ENCODE measurements around the gene DSTN. TPM values are rescaled to one million over a fixed set of nuclear protein-coding genes. Genes with fewer than 3 reads are reported as not detected.

Gene DSTN
- total RNA-seq, 4 donors from 2014 or later, result 242 to 616 (median 360) TPM

DNA sequence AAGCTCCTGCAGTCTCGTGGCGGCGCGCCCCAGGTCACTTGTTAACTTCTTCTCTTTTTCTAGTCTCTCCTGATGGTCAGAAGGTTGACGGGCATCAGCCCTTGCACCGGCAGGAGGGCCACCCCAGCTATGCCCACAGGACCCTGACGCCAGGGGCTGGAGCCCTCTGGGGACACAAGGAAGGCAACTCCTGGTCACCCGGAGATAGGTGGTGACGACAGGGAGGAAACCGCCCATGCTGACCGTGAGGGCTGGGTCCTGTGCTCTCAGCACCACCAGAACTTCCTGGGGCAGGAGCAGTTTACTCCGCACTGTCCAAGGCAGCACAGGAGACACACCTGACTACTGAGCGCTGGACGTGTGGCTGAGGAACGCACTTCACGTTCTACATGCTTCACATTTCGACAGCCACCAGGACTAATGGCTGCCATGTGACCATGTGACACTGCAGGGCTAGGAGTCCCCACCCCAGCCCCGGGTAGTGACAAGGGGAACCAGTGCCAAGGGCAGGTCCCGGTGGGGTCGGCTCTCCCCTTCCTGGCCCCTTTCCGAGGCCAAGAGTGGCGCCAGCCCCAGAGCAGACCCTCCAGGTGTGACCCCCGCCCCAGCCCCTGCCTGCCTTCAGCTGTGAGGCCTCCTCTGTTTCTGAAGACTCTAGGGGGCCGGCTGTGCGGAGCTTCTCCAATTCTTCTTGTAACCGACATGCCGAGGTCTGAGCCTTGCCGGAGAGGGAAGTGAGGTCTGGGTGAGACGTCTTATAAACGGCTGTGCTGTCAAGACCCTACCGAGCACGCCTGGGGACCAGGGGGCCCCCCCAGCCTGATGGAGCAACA, 45.2 kb downstream of the DSTN start:
- H3K27ac ChIP-seq, result peak overlapping the region in 3 of 4 donors; percentile 52 to 83 (median 79)
- TF ChIP-seq, protein P1, sequence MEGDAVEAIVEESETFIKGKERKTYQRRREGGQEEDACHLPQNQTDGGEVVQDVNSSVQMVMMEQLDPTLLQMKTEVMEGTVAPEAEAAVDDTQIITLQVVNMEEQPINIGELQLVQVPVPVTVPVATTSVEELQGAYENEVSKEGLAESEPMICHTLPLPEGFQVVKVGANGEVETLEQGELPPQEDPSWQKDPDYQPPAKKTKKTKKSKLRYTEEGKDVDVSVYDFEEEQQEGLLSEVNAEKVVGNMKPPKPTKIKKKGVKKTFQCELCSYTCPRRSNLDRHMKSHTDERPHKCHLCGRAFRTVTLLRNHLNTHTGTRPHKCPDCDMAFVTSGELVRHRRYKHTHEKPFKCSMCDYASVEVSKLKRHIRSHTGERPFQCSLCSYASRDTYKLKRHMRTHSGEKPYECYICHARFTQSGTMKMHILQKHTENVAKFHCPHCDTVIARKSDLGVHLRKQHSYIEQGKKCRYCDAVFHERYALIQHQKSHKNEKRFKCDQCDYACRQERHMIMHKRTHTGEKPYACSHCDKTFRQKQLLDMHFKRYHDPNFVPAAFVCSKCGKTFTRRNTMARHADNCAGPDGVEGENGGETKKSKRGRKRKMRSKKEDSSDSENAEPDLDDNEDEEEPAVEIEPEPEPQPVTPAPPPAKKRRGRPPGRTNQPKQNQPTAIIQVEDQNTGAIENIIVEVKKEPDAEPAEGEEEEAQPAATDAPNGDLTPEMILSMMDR (IDR thresholded peaks at IDR 0.05), result no peak
- no peak for TF ChIP-seq POLR2A (IDR thresholded peaks at IDR 0.05)
- 44 to 57% methylated on average over 5 to 9 of the region's 32 CpGs for WGBS, 2 donors
- peaks cover 13 to 54% (median 29%) of the 10 kb centered on the region in 3 donors for H3K36me3 ChIP-seq
- H3K4me3 ChIP-seq, result no peak overlapping the region
- no peaks in the 10 kb centered on the region for H3K9me3 ChIP-seq
- H3K27me3 ChIP-seq, result no peaks in the 10 kb centered on the region
- H3K4me1 ChIP-seq, result peaks cover 36 to 70% (median 45%) of the 10 kb centered on the region in 3 donors
- intact Hi-C loops (cut with DNase I), result loop anchor here (5.0 to 10.0 kb wide), 2 partner anchors 78 to 110 kb away; no protein-coding TSS in a partner anchor
- DNase-seq, result no peak

DNA sequence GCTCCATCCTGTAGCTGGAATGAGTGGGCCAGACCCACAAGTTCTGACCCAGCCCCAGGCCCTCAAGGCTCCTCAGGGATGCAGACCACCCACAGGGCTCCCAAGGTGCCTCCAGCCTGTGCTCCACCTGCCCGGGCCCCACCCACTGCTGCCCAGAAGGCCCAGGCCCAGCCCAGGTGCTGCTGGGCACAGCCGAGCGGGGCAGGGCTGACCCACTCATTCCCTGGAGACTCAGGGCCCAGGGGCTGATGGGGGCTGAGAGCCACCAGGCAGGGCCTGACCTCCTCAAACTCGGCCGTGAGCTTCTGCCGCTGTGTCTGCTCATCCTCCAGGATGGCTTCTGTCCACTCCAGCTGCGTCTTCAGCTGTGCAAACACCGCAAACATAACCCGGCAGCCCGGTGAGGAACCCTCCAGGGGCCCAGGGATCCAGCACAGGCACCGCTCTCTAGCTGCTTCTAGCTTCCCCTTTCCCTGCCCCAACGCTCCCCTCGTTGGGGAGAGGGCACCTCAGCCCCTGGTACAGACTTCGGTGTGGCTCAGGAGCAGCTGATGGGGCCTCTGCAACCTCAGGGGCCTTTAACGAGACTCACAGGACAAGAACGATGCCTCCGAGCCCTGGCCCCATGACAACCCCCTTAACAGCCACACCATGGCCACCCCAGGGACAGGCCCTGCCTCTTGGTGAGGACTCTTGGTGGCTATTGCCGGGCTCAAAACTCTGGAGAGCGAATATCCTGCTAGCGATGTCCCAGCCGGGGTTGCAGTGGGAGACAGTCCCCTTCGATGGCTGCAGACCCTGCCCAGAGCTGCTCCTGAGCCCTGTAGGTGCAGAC, 46.0 kb downstream of the DSTN start:
- 52 to 66% methylated on average over 8 to 10 of the region's 22 CpGs for WGBS, 2 donors
- intact Hi-C loops (cut with DNase I), result loop anchor here (10.0 kb wide), 1 partner anchor 111 kb away; no protein-coding TSS in a partner anchor
- Histone ChIP-seq H3K27me3 (no peaks in the 10 kb centered on the region), H3K4me1 (peaks cover 28 to 62% (median 37%) of the 10 kb centered on the region in 3 donors), H3K36me3 (peaks cover 17 to 60% (median 35%) of the 10 kb centered on the region in 3 donors), H3K27ac (peak overlapping the region in 3 of 4 donors; percentile 52 to 79 (median 54)), H3K4me3 (no peak overlapping the region), H3K9me3 (no peaks in the 10 kb centered on the region)
- TF ChIP-seq, protein P1 (IDR thresholded peaks at IDR 0.05), result no peak
- TF ChIP-seq POLR2A (IDR thresholded peaks at IDR 0.05), result no peak
- DNase-seq, result no peak

DNA sequence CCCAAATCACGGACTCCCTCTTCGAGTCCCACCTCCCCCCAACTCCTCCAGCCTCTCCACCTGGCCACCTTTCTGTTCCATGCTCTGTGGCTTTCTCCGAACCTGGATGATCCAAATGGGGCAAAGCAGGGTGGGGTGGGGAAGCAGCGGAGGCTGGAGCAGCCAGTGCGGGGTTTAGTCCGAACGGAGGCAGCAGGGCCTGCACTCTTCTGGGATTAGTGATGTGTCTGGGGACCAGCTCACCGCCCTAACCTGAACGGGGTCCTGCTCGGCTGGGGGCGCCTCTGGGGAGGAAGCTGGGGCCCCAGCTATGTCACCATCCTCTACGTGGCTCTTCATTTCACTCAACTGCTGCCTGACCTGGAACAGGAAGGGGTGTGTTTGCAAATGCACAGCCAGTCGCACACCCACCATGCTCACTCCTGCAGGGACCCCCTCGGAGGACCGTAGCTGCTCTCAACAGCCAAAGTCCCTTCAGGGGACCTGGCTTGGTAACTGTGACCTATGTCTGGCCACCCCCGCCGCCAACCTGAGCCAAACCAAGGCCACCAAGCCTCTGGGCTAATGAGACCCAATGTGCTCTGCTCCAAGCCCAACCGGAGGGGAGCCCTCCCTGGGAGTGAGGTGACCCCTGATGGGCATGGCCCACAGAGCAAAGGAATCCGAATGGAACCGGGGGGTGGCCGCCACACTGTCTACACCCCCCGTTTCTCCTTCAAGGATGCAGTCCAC, 46.8 kb downstream of the DSTN start:
- Histone ChIP-seq H3K4me1 (peaks cover 20 to 54% (median 29%) of the 10 kb centered on the region in 3 donors), H3K36me3 (peaks cover 23 to 68% (median 43%) of the 10 kb centered on the region in 3 donors), H3K4me3 (no peak overlapping the region), H3K27ac (peak overlapping the region in 1 of 4 donors; percentile 9), H3K9me3 (no peaks in the 10 kb centered on the region), H3K27me3 (no peaks in the 10 kb centered on the region)
- intact Hi-C loops (cut with DNase I), result loop anchor here (10.0 kb wide), 1 partner anchor 112 kb away; no protein-coding TSS in a partner anchor
- no peak for TF ChIP-seq POLR2A (IDR thresholded peaks at IDR 0.05)
- TF ChIP-seq, protein P1 (IDR thresholded peaks at IDR 0.05), result no peak
- 61 to 78% methylated on average over 3 to 4 of the region's 22 CpGs for WGBS, 2 donors
- DNase-seq, result no peak

DNA sequence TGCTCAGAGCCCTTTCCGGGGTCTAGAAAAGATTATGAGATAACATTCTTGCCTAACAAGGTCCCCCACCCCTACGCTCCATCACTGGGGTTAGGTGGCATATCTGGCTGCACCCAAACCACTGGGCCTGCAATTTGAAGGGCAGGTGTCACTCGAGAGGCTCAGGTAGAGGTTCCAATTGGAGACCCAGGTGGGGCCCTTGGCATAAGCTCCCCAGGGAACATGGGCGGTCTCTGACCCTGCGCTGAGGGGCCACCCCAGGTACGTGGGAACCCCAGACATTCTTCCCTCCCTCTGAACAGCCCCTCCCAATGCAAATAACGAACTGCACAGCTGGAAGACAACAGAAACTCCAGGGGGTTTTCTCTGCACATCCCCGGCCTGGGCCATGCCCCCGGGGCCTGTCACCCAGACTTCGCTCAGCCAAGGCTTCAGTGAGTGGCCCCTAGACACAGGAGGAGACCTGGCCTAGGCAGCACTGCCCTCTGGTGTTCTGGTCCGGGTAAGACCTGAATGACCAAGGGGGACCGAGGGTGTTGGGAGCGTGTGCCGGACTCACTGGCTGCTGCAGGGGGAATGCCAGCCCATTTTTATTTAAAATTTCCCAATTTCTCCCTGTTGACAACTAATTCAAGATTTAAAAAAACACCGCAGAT, 47.5 kb downstream of the DSTN start:
- 37 to 69% methylated on average over 5 to 11 of the region's 15 CpGs for WGBS, 2 donors
- H3K4me3 ChIP-seq, result no peak overlapping the region
- intact Hi-C loops (cut with DNase I), result loop anchor here (10.0 kb wide), 1 partner anchor 113 kb away; no protein-coding TSS in a partner anchor
- TF ChIP-seq, protein P1 (IDR thresholded peaks at IDR 0.05), result peak; percentile 13 to 80 (median 74)
- no peak for TF ChIP-seq POLR2A (IDR thresholded peaks at IDR 0.05)
- DNase-seq, result no peak
- H3K27ac ChIP-seq, result peak overlapping the region in 1 of 4 donors; percentile 9
- H3K4me1 ChIP-seq, result peaks cover 13 to 47% (median 22%) of the 10 kb centered on the region in 3 donors
- H3K27me3 ChIP-seq, result no peaks in the 10 kb centered on the region
- H3K9me3 ChIP-seq, result no peaks in the 10 kb centered on the region
- peaks cover 29 to 75% (median 50%) of the 10 kb centered on the region in 3 donors for H3K36me3 ChIP-seq

Data from esophagus squamous epithelium (tissue), 5 donors.